Liver (tissue), 9 donors: ENCODE data around the gene GXYLT1. TPM values are rescaled to one million over a fixed set of nuclear protein-coding genes. Genes with fewer than 3 reads are reported as not detected.
A peak's percentile ranks its signal among the peaks of the same experiment; 100 is the strongest.

ENCODE experiments used
- DNase-seq: peaks from one replicate; pipeline ENCODE4 v3.0.0-alpha.2; 2017; ENCODE audit warnings: low spot score
- H3K27ac ChIP-seq, 2 donors: one replicate each; pipeline ENCODE4 v1.7.0; 2013; ENCODE audit warnings: inconsistent platforms in 2 of 2, low read length in 2 of 2, control low read depth in 1 of 2, low read depth in 1 of 2, mild to moderate bottlenecking in 1 of 2
- H3K27me3 ChIP-seq, 4 donors: one replicate each; pipeline versions ENCODE4 v1.6.1 to v1.7.0; 2013; ENCODE audit warnings: low read length in 3 of 4, inconsistent platforms in 1 of 4, mild to moderate bottlenecking in 1 of 4, moderate library complexity in 1 of 4; ENCODE audit not compliant: control insufficient read depth in 4 of 4, insufficient read depth in 4 of 4
- H3K36me3 ChIP-seq, 4 donors: one replicate each; pipeline versions ENCODE4 v1.6.1 to v1.7.0; 2013; ENCODE audit warnings: low read length in 3 of 4, mild to moderate bottlenecking in 3 of 4, low read depth in 1 of 4, moderate library complexity in 1 of 4; ENCODE audit not compliant: control insufficient read depth in 4 of 4, insufficient read depth in 3 of 4
- H3K4me1 ChIP-seq, 4 donors: one replicate each; pipeline versions ENCODE4 v1.6.1 to v1.7.0; 2013; ENCODE audit warnings: low read length in 3 of 4, mild to moderate bottlenecking in 3 of 4, moderate library complexity in 1 of 4; ENCODE audit not compliant: control insufficient read depth in 4 of 4, insufficient read depth in 4 of 4
- H3K4me3 ChIP-seq, 3 donors: one replicate each; pipeline versions ENCODE4 v1.6.1 to v1.7.0; 2013; ENCODE audit warnings: low read length in 3 of 3, control low read depth in 1 of 3, low read depth in 1 of 3, mild to moderate bottlenecking in 1 of 3
- H3K9ac ChIP-seq, 2 donors: one replicate each; pipeline ENCODE4 v1.7.0; 2013; ENCODE audit warnings: low read length in 2 of 2, mild to moderate bottlenecking in 2 of 2, moderate library complexity in 2 of 2, control low read depth in 1 of 2, low read depth in 1 of 2
- H3K9me3 ChIP-seq, 4 donors: one replicate each; pipeline versions ENCODE4 v1.6.1 to v1.7.0; 2013; ENCODE audit warnings: low read length in 3 of 4; ENCODE audit not compliant: control insufficient read depth in 4 of 4
- ATF3 ChIP-seq: IDR thresholded peaks from 2 replicates; pipeline ENCODE4 v1.6.1; 2016; ENCODE audit warnings: antibody characterized with exemption
- CTCF ChIP-seq: fragments of 150-350 bp; IDR thresholded peaks from 2 replicates; pipeline ENCODE4 v1.5.1; 2017; ENCODE audit warnings: improper control_type of control experiment, low read depth, low read length; ENCODE audit not compliant: missing input control
- EGR1 ChIP-seq, 2 donors: IDR thresholded peaks; 2 replicates each; pipeline ENCODE4 v1.6.1; 2016 to 2018; ENCODE audit warnings: antibody characterized with exemption in 2 of 2, low read depth in 2 of 2
- FOXA1 ChIP-seq: IDR thresholded peaks from 2 replicates; pipeline ENCODE4 v1.6.1; 2016; ENCODE audit warnings: antibody characterized with exemption
- FOXA2 ChIP-seq: IDR thresholded peaks from 2 replicates; pipeline ENCODE4 v1.6.1; 2016; ENCODE audit warnings: antibody characterized with exemption
- HNF4A ChIP-seq, 2 donors: conservative IDR thresholded peaks; 2 replicates each; pipeline ENCODE4 v1.6.1; 2016; ENCODE audit warnings: antibody characterized with exemption in 2 of 2, mild to moderate bottlenecking in 2 of 2
- HNF4G ChIP-seq: IDR thresholded peaks from 2 replicates; pipeline ENCODE4 v1.6.1; 2016; ENCODE audit warnings: antibody characterized with exemption
- JUND ChIP-seq, 2 donors: IDR thresholded peaks; 2 replicates each; pipeline ENCODE4 v1.6.1; 2016; ENCODE audit warnings: antibody characterized with exemption in 2 of 2
- NR2F2 ChIP-seq: IDR thresholded peaks from 2 replicates; pipeline ENCODE4 v1.6.1; 2016; ENCODE audit warnings: antibody characterized with exemption
- RAD21 ChIP-seq, 2 donors: IDR thresholded peaks; 2 replicates each; pipeline ENCODE4 v1.6.1; 2016; ENCODE audit warnings: antibody characterized with exemption in 2 of 2, mild to moderate bottlenecking in 2 of 2
- REST ChIP-seq: IDR thresholded peaks from 2 replicates; pipeline ENCODE4 v1.6.1; 2016; ENCODE audit warnings: antibody characterized with exemption, mild to moderate bottlenecking
- RXRA ChIP-seq, 2 donors: IDR thresholded peaks; 2 replicates each; pipeline ENCODE4 v1.6.1; 2017 to 2018; ENCODE audit warnings: antibody characterized with exemption in 2 of 2, mild to moderate bottlenecking in 1 of 2
- SP1 ChIP-seq: IDR thresholded peaks from 2 replicates; pipeline ENCODE4 v1.6.1; 2018; ENCODE audit warnings: antibody characterized with exemption, mild to moderate bottlenecking
- TAF1 ChIP-seq: conservative IDR thresholded peaks from 2 replicates; pipeline ENCODE4 v1.6.1; 2016; ENCODE audit warnings: antibody characterized with exemption, mild to moderate bottlenecking
- YY1 ChIP-seq: IDR thresholded peaks from 2 replicates; pipeline ENCODE4 v1.6.1; 2016; ENCODE audit warnings: antibody characterized with exemption, mild to moderate bottlenecking
- ZBTB33 ChIP-seq: IDR thresholded peaks from 2 replicates; pipeline ENCODE4 v1.6.1; 2016; ENCODE audit warnings: antibody characterized with exemption
- WGBS: extraction: QIAGEN DNeasy Blood & Tissue Kit; methylation state at CpG from one replicate; pipeline ENCODE4 v1.1.7; 2013; 5-methylcytosine and 5-hydroxymethylcytosine counted together
- polyA plus RNA-seq, 2 donors: library from polyadenylated mRNA; stranded (reverse) in 1 of 2; unstranded in 1 of 2; fragments of 200-250 nt in 1 of 2; fragments of >200 nt in 1 of 2; fragmentation: Nextera tagmentation in 1 of 2; extraction: Ambion mirVana in 1 of 2; gene quantifications; one replicate each; pipeline versions ENCODE4 v1.2.1 to v1.2.3, GENCODE V29; 2013 to 2015
- total RNA-seq, 2 donors: library from RNA; depleted of rRNA; stranded (reverse); fragments of >200 nt; gene quantifications; one replicate each; pipeline ENCODE4 v1.2.3, GENCODE V29; 2014
- donor health status: healthy.
- donor health status: healthy.
- donor health status: healthy.
- donor health status: healthy.
- donor health status: healthy.

Gene GXYLT1
- total and polyA plus RNA-seq, 4 donors, result 2.8 to 13.7 (median 7.6) TPM

GRCh38 chr12:42163913-42164312, 19.2 kb upstream of the GXYLT1 start:
- Histone ChIP-seq H3K9ac (no peak overlapping the region), H3K27me3 (no peaks in the 10 kb centered on the region), H3K4me1 (peaks cover 0 to 6% (median 0%) of the 10 kb centered on the region in 4 donors), H3K27ac (no peak overlapping the region), H3K9me3 (no peaks in the 10 kb centered on the region), H3K36me3 (peaks cover 0 to 10% (median 8%) of the 10 kb centered on the region in 4 donors), H3K4me3 (no peak overlapping the region)
- DNase-seq, result no peak
- TF ChIP-seq JUND (IDR thresholded peaks at IDR 0.05), result no peak
- TF ChIP-seq YY1, result peak; percentile 94

GRCh38 chr12:42162965-42163364, 18.3 kb upstream of the GXYLT1 start:
- no peaks in the 10 kb centered on the region for H3K9me3 ChIP-seq
- TF ChIP-seq RXRA (IDR thresholded peaks at IDR 0.05) (no peak), ZBTB33 (no peak), ATF3 (no peak), REST (no peak), SP1 (no peak), NR2F2 (no peak), TAF1 (no peak), HNF4A (conservative IDR thresholded peaks at IDR 0.05) (no peak), CTCF (no peak), RAD21 (IDR thresholded peaks at IDR 0.05) (no peak), HNF4G (no peak), FOXA1 (no peak), JUND (IDR thresholded peaks at IDR 0.05) (no peak), EGR1 (IDR thresholded peaks at IDR 0.05; ENCODE audit: low read depth in 2 of 2) (no peak), FOXA2 (no peak), YY1 (no peak)

More at GRCh38 chr12:42162965-42163364, 18.3 kb upstream of the GXYLT1 start:
- Histone ChIP-seq H3K36me3 (peaks cover 0 to 10% (median 8%) of the 10 kb centered on the region in 4 donors), H3K4me1 (peaks cover 0 to 6% (median 0%) of the 10 kb centered on the region in 4 donors), H3K4me3 (no peak overlapping the region), H3K27me3 (no peaks in the 10 kb centered on the region), H3K27ac (no peak overlapping the region), H3K9ac (no peak overlapping the region)
- no peak for DNase-seq
- 95% methylated on average over 1 of the region's 1 CpG for WGBS
